NCI-H526 treated with DMSO at 0.1 percent for 48 hours (cell line): ENCODE measurements around the gene COA5.
"Not testable (repeated sequence)": the region's sequence is repeated elsewhere in the genome, so short reads cannot be mapped to it uniquely, and the experiment has no call there.

Experiments
- DNase-seq: peaks from one replicate; lab custom pipeline; 2025; lab: John Stamatoyannopoulos, UW

Gene COA5

GRCh38 chr2:98606431-98606830 is 1.9 kb downstream of the COA5 start:
- DNase-seq: no peak

DNA sequence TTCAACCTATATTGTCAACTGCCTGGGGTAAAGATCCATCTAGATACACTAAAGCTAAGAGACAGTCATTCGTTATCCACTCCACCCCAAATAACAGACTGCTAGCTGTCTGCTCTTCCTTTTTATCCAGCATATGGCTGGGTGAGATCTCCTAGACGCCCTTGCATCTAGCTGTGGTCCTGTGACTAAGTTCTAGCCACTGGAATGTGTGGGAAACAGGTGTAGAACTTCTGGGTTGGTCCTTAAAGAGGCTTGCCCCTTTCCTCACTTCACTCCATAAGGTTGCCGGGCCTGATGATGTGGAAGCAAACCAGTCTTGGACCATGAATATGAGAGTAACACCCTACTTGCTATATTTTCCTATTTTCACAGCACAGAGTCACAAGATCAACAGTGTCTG is 3.2 kb downstream of the COA5 start:
- DNase-seq: no peak

- DNase-seq: no peak
These were observed 3.8 kb downstream of the COA5 start for GRCh38 chr2:98604547-98604946.

DNA sequence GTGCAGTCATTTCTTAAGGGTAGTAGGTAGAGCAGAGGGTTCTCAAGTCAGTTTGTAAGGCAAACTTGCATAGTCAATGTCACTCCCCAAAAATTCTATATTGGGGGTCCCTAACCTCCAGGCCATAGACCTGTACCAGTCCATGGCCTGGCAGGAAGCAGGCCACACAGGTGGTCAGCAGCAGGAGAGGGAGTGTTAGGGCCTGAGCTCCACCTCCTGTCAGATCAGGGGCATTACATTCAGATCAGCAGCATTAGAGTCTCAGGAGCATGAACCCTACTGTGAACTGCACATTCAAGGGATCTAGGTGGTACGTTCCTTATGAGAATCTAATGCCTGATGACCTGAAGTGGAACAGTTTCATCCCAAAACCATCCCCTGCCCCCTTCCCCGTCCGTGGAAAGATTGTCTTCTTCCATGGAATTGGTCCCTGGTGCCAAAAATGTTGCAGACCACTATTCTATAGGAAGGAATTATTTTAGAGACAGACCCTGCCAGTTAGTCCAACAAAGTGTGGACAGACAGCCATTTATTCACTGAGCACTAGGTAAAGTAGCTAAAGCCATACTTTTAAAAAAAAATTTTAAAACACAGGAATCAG is 6.7 kb downstream of the COA5 start:
- DNase-seq: peak; percentile 35

DNA sequence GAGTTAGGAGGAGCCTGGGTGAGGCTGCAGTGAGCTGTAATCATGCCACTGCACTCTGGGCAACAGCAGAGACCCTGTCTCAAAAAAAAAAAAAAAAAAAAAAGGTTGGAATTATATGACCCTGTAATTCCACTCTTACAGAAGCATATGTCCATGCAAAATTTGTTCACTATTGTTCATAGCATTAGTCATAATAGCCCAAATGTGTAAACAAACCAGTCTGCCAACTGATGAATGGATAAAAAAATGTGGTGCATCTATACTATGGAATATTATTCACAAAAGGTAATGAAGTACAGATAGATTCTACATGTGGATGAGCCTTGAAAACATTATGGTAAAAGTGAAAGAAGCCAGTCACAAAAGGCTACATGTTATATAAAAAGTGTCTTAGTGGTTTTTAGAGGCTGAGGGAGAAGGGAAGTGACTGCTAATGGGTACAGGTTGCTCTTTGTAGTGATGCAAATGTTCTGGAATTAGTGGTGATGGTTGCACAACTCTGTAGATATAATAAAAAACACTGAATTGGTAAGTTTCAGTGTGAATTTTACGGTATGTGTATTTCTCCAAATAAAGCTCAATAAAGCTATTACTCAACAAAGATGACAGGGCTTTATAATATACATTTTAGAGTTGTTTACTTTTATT is 9.4 kb downstream of the COA5 start:
- DNase-seq: no peak

GRCh38 chr2:98594665-98595064 is 13.6 kb downstream of the COA5 start:
- not testable (repeated sequence) for DNase-seq

GRCh38 chr2:98592565-98592964 is 15.7 kb downstream of the COA5 start:
- DNase-seq: no peak

- no peak for DNase-seq
These were observed 18.8 kb downstream of the COA5 start for GRCh38 chr2:98589489-98589888.

GRCh38 chr2:98588880-98589431 is 19.4 kb downstream of the COA5 start:
- no peak for DNase-seq

GRCh38 chr2:98586551-98587140 is 21.7 kb downstream of the COA5 start:
- no peak for DNase-seq

- no peak for DNase-seq
These were observed 22.9 kb downstream of the COA5 start for GRCh38 chr2:98585386-98585785.

DNA sequence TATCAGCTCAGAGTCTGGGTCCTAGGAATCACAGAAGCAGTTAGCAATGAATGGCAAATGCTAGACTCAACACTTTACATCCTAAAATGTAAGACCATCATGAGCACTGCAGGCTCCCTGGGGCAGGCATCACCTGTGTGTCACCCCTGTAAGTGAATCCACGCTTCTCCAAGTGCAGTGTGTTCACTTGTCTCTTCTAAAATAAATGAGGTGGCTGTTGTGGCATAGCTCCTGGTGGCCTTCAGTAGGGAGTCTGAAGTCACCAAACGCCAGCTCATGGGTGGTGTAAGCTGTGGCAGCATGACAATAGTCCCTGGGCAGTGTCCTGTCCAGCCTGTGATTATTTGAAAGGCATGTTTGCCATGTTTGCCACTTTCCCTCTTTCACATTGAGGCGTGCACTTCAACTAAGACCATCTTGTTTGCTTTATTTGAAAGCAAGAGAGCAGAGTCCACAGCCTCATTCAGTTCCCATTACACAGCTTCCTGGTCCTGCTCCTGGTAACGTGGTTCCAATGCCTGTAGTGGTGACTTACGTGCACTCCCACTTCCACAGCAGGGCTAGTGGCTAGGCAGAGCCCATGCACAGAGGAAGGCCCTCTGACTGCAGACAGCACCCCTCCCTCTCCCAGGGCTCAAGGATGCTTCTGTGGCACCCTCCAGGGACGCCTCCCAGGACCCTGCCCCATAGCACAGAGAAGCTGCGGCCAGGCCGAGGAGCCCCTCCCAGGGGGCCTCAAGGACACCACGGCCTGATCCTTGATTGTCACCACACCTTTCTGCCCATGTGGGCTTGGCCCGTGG is 24.3 kb downstream of the COA5 start:
- DNase-seq: no peak

- no peak for DNase-seq
These were observed 25.0 kb downstream of the COA5 start for GRCh38 chr2:98583276-98583675.

GRCh38 chr2:98582523-98582922 is 25.8 kb downstream of the COA5 start:
- DNase-seq: no peak

DNA sequence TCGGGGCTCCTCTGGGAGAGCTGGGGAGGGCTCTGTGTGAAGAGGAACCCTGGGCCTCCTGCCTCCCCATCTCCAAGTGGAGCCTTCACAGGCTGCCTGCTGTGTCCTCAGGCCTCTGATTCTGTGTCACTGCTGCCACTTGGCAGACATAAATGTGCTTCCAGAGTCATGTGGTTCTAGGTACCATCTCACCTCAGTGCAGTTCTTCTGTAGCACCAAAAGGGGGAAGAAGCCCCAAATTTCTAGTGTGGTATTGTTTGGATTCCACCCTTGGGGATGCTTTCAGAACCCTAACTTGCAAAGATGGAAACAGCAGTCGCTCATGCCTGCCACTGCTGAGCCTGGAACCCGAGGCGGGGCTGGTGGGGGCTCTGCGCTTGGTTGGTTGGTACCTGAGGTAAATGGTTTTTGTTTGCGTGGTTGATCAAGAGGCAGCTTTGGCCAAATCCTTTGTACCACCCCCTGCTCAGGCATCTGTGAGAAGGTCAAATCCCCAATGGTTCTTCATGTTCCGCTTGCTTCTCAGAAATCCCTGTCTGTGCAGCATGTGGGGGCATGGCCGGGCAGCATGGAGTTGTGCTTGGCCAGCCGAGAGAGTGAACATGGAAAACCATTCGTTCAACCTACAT is 27.5 kb downstream of the COA5 start:
- no peak for DNase-seq

GRCh38 chr2:98579926-98580325 is 28.4 kb downstream of the COA5 start:
- no peak for DNase-seq

DNA sequence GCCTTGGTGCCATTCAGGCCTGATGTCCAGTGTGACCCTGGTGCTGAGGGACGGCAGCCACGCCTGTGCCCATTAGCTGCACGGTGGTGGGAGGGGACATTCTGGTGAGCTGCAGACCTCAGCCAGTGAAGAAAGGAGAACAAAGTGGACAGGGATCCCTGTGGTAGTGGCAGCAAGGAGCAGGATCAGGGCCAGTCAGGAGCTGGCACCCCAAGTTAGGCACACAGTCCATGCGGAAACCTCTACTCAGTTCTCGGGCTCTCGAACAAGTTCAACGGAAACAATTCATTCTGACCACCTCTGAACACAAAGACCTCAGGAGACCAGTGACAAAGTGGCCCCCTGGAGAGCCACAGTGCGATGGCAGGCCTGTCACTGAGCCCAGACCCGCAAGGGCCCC is 30.1 kb downstream of the COA5 start:
- no peak for DNase-seq

GRCh38 chr2:98577313-98577712 is 31.0 kb downstream of the COA5 start:
- no peak for DNase-seq

- DNase-seq: no peak
These were observed 31.5 kb downstream of the COA5 start for GRCh38 chr2:98576666-98577312.

GRCh38 chr2:98573426-98573825 is 34.9 kb downstream of the COA5 start:
- DNase-seq: no peak

GRCh38 chr2:98572676-98573075 is 35.6 kb downstream of the COA5 start:
- DNase-seq: no peak

DNA sequence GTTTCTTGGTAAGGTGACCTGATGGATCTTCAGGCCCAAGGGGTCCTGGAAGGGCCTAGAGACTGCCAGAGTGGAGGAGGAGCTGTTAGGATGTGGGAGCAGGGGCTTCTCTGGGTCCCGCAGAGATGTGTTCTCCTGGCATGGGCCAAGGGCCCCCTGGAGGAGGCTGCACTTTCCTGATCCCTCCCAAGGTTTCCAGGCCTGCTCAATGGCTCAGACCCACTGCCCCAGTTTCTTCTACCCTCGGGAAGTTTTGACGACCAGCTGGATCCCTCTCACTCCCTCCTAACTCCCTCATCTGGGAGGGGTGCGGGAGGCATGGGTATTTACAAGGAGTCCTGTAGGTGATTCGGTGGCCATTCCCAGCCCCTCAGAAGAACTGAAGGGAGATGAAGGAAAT is 36.1 kb downstream of the COA5 start:
- no peak for DNase-seq
